ENCODE results near the gene TRPV3.

The TRPV3 gene

GRCh38 chr17:3571043-3571900 lies 13.7 kb upstream of the TRPV3 start (continued):
- TF ChIP-seq AEBP2 (tag by site-specific recombination; IDR thresholded peaks at IDR 0.05; ENCODE audit: borderline replicate concordance): no peak
- TF ChIP-seq ZNF350 (tag by site-specific recombination; IDR thresholded peaks at IDR 0.05): no peak
- no peak for TF ChIP-seq ZNF610 (tag by site-specific recombination; IDR thresholded peaks at IDR 0.05; ENCODE audit: borderline replicate concordance)
- no peak for TF ChIP-seq GLIS1 (tag by site-specific recombination; IDR thresholded peaks at IDR 0.05)
- TF ChIP-seq ZNF785 (tag by site-specific recombination; IDR thresholded peaks at IDR 0.05): no peak
- no peak for TF ChIP-seq ZXDB (tag by site-specific recombination; IDR thresholded peaks at IDR 0.05)
- no peak for TF ChIP-seq ZBTB10 (tag by site-specific recombination; IDR thresholded peaks at IDR 0.05)
- no peak for TF ChIP-seq ZNF514 (tag by site-specific recombination; IDR thresholded peaks at IDR 0.05)
- no peak for TF ChIP-seq ZBTB26 (tag by site-specific recombination; optimal IDR thresholded peaks at IDR 0.05)

GRCh38 chr17:3569534-3570137 lies 12.0 kb upstream of the TRPV3 start:
- CTCF ChIA-PET: no interaction called here
- Histone ChIP-seq H3K36me3 (ENCODE audit: control insufficient read depth in 2 of 2, insufficient read depth in 1 of 2, low read length in 2 of 2) (peaks cover 10 to 56% of the 10 kb centered on the region in 2 experiments; a peak in 2 of 3 replicates), H3K9me3 (ENCODE audit: control insufficient read depth, insufficient read depth, low read depth, low read length) (no peaks in the 10 kb centered on the region), H3K27ac (ENCODE audit: extremely low read depth, low read depth, low read length) (no peak overlapping the region), H3K4me3 (ENCODE audit: low read depth, low read length) (no peak overlapping the region), H3K4me1 (ENCODE audit: control insufficient read depth, insufficient read depth, low read length) (no peaks in the 10 kb centered on the region)
- TF ChIP-seq ZNF23 (tag by site-specific recombination; IDR thresholded peaks at IDR 0.05; ENCODE audit: borderline replicate concordance): no peak
- POLR2A ChIA-PET: no interaction called here

- no peaks in the 10 kb centered on the region for H3K9me3 ChIP-seq (ENCODE audit: control insufficient read depth, insufficient read depth, low read depth, low read length)
- TF ChIP-seq YY1 (tag by site-specific recombination; IDR thresholded peaks at IDR 0.05) (no peak), ZNF354C (tag by site-specific recombination; IDR thresholded peaks at IDR 0.05; ENCODE audit: borderline replicate concordance, low read depth) (no peak), REPIN1 (tag by site-specific recombination; IDR thresholded peaks at IDR 0.05; ENCODE audit: low read depth) (no peak), KLF16 (tag by site-specific recombination; IDR thresholded peaks at IDR 0.05) (no peak), KLF1 (tag by site-specific recombination; IDR thresholded peaks at IDR 0.05) (no peak), PRDM2 (tag by site-specific recombination; IDR thresholded peaks at IDR 0.05; ENCODE audit: borderline replicate concordance) (no peak), ZNF335 (tag by site-specific recombination; conservative IDR thresholded peaks at IDR 0.05) (no peak), ZNF37A (tag by site-specific recombination; IDR thresholded peaks at IDR 0.05) (no peak), ZNF449 (tag by site-specific recombination; IDR thresholded peaks at IDR 0.05) (no peak)
- H3K4me1 ChIP-seq (ENCODE audit: control insufficient read depth, insufficient read depth, low read length): no peaks in the 10 kb centered on the region
- no peak overlapping the region for H3K27ac ChIP-seq (ENCODE audit: extremely low read depth, low read depth, low read length)
- ChIA-PET POLR2A (no interaction called here), CTCF (no interaction called here)
- peaks cover 10 to 35% of the 10 kb centered on the region in 2 experiments; a peak in 2 of 3 replicates for H3K36me3 ChIP-seq (ENCODE audit: control insufficient read depth in 2 of 2, insufficient read depth in 1 of 2, low read length in 2 of 2)
- no peak overlapping the region for H3K4me3 ChIP-seq (ENCODE audit: low read depth, low read length)
Observed at GRCh38 chr17:3566551-3566950, 8.9 kb upstream of the TRPV3 start.

All from HEK293 (cell line).